PFSK-1 (cell line): ENCODE measurements around the gene CEP112.

Experiments
- FOXP2 ChIP-seq: optimal IDR thresholded peaks from 2 replicates; pipeline ENCODE3; 2011; ENCODE audit warnings: borderline replicate concordance, control low read depth, inconsistent platforms; ENCODE audit not compliant: insufficient read depth; ENCODE audit errors: extremely low read length, extremely low read depth
- POLR2AphosphoS5 ChIP-seq: IDR thresholded peaks from 2 replicates; pipeline ENCODE4 v1.6.1; 2012; ENCODE audit warnings: low read depth, mild to moderate bottlenecking, control low read depth, low read length, moderate library complexity
- REST ChIP-seq, 2 experiments: IDR thresholded peaks; 2 replicates each; pipeline versions ENCODE4 v1.6.1 to v1.8.0; 2011 to 2012; ENCODE audit warnings: low read depth in 2 of 2, low read length in 2 of 2, control low read depth in 1 of 2, inconsistent platforms in 1 of 2, mild to moderate bottlenecking in 1 of 2, moderate library complexity in 1 of 2; ENCODE audit not compliant: insufficient read depth in 1 of 2
- SIN3A ChIP-seq: IDR thresholded peaks from 2 replicates; pipeline ENCODE4 v1.6.1; 2012; ENCODE audit warnings: mild to moderate bottlenecking, low read length, moderate library complexity, borderline replicate concordance; ENCODE audit not compliant: insufficient read depth
- TAF1 ChIP-seq: IDR thresholded peaks from 2 replicates; pipeline ENCODE4 v1.6.1; 2012; ENCODE audit warnings: low read length, control low read depth, borderline replicate concordance; ENCODE audit not compliant: insufficient read depth

CEP112 gene

DNA sequence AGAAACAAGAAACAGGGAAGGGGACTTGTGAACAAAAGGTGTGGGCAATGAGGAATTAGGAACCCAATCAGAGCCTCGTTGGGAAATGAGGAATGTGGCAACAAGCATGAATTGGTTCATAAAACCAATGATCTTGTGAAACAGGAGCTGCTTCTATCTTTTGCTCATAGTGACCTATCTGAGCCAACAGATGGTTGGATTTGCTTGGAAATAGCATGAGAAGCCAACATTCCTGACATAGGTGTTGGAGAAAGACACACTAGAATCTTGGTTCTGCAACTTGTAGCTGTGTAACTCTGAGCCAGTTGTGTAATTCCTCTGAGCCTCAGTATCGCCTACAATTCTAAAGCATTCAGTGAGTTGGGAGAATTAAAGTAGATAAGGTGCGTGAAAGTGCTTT lies 378.6 kb downstream of the CEP112 start:
- no peak for TF ChIP-seq POLR2AphosphoS5
- TF ChIP-seq FOXP2, result no peak
- no peak for TF ChIP-seq TAF1
- TF ChIP-seq SIN3A, result no peak
- TF ChIP-seq REST (IDR thresholded peaks at IDR 0.05; ENCODE audit: insufficient read depth in 1 of 2, low read depth in 2 of 2, low read length in 2 of 2), result no peak

GRCh38 chr17:65811043-65811442 lies 380.9 kb downstream of the CEP112 start:
- TF ChIP-seq SIN3A, result no peak
- no peak for TF ChIP-seq POLR2AphosphoS5
- TF ChIP-seq FOXP2, result no peak
- no peak for TF ChIP-seq REST (IDR thresholded peaks at IDR 0.05; ENCODE audit: insufficient read depth in 1 of 2, low read depth in 2 of 2, low read length in 2 of 2)
- TF ChIP-seq TAF1, result no peak

DNA sequence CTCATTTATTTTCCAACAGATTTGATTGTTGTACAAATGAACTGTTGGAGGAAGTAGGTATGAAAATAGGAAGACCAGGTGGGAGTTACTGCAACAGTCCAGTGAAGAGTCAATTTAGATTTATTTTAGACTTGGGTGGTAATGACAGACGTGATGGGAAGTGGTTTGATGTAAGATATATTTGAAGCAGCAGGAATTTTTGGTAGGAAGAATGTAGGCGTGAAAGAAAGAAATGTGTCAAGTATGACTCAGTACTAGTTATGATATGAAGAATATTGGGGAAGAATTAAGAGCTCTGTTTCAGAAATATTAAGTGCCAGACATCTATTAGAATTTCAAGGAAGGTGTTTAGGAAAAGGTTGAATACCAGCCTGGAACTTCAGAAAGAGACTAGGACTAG lies 382.6 kb downstream of the CEP112 start:
- TF ChIP-seq TAF1 (no peak), REST (IDR thresholded peaks at IDR 0.05; ENCODE audit: insufficient read depth in 1 of 2, low read depth in 2 of 2, low read length in 2 of 2) (no peak), POLR2AphosphoS5 (no peak), SIN3A (no peak), FOXP2 (no peak)

DNA sequence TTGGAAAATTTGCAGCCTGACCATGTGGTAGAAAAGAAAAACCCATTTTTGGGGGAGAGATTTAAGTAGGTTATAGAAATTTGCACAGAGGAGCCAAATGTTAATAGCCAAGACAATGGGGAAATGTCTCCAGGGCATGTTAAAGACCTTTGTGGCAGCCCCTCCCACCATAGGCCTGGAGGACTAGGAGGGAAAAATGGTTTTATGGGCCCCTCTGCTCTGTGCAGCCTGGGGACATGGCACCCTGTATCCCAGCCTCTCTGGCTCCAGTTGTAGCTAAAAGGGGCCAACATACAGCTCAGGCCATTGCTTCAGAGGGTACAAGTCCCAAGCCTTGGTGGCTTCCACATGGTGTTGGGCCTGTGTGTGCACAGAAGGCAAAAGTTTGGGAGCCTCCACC lies 384.6 kb downstream of the CEP112 start:
- TF ChIP-seq POLR2AphosphoS5, result no peak

DNA sequence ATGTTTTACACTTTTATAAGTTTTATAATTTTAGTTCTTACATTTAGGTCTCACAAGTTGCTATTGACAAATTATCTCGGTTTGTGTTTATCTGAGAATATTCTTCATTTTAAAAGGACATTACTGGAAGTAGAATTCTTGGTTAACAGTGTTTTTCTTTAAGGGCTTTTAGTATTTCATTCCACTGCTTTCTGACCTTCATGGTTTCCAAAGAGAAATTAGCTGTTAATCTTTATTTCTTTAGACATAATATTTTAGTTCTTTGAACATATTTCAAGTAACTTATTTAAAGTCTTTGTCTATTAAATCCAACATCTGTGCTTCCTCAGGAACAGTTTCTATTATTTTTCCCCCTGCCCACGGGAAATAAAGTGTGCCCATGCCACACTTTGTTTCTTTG lies 390.4 kb downstream of the CEP112 start:
- TF ChIP-seq TAF1, result no peak

DNA sequence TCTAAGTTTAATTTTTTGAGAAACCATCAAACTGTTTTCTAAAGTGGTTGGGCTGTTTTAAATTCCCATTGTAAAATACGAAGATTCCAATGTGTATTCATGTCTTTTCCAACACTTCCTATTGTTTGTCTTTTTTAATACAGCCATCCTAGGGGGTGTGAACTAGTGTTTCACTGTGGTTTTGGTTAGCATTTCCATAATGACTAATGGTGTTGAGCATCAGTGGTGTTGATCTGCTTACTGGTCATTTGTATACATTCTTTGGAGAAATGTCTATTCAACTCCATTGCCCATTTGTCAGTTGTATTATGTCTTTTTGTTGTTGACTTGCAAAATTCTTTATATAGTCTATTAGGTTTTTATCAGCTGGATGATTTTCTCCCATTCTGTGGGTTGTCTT lies 391.3 kb downstream of the CEP112 start:
- TF ChIP-seq REST (IDR thresholded peaks at IDR 0.05; ENCODE audit: insufficient read depth in 1 of 2, low read depth in 2 of 2, low read length in 2 of 2) (no peak), TAF1 (no peak), SIN3A (no peak), FOXP2 (no peak), POLR2AphosphoS5 (no peak)
